ENCODE data around the gene RETSAT.
"Not testable (repeated sequence)": the region's sequence is repeated elsewhere in the genome, so short reads cannot be mapped to it uniquely, and the experiment has no call there.

The RETSAT gene

GRCh38 chr2:85354286-85355072 lies at the start of gene RETSAT, which contains the start of gene ELMOD3:
RETSAT (minus strand) TSS chr2:85354528; CDS start chr2:85354507, 21 bp downstream.
ELMOD3 (plus strand) TSS chr2:85354769; CDS start chr2:85357199, 2,430 bp downstream.
- peak; percentile 97 for DNase-seq

- no peak for DNase-seq
Measured at GRCh38 chr2:85401844-85402243, 47.5 kb upstream of the RETSAT start.

GRCh38 chr2:85401464-85401805 lies 47.1 kb upstream of the RETSAT start:
- no peak for DNase-seq

- DNase-seq = no peak
Measured at GRCh38 chr2:85400541-85401463, 46.5 kb upstream of the RETSAT start.

GRCh38 chr2:85400023-85400422 lies 45.7 kb upstream of the RETSAT start:
- DNase-seq = no peak

- DNase-seq = no peak
Measured at GRCh38 chr2:85399183-85399455, 44.8 kb upstream of the RETSAT start.

- DNase-seq = no peak
Measured at GRCh38 chr2:85398426-85399182, 44.3 kb upstream of the RETSAT start.

- DNase-seq = no peak
Measured at GRCh38 chr2:85397925-85398331, 43.6 kb upstream of the RETSAT start.

- no peak for DNase-seq
Measured at GRCh38 chr2:85396531-85397470, 42.5 kb upstream of the RETSAT start.

- no peak for DNase-seq
Measured at GRCh38 chr2:85395912-85396475, 41.7 kb upstream of the RETSAT start.

- DNase-seq = no peak
Measured at GRCh38 chr2:85394976-85395375, 40.6 kb upstream of the RETSAT start.

- DNase-seq = peak; percentile 59
Measured at GRCh38 chr2:85394261-85394681, 39.9 kb upstream of the RETSAT start.

GRCh38 chr2:85393836-85394235 lies 39.5 kb upstream of the RETSAT start:
- no peak for DNase-seq

GRCh38 chr2:85390941-85391669 lies 36.8 kb upstream of the RETSAT start:
- DNase-seq = no peak

GRCh38 chr2:85388878-85389538 lies 34.7 kb upstream of the RETSAT start:
- no peak for DNase-seq

- DNase-seq = no peak
Measured at GRCh38 chr2:85387754-85388153, 33.4 kb upstream of the RETSAT start.

- DNase-seq = no peak
Measured at GRCh38 chr2:85385746-85386145, 31.4 kb upstream of the RETSAT start.

- DNase-seq = no peak
Measured at GRCh38 chr2:85383850-85384249, 29.5 kb upstream of the RETSAT start.

GRCh38 chr2:85383151-85383550 lies 28.8 kb upstream of the RETSAT start:
- not testable (repeated sequence) for DNase-seq

GRCh38 chr2:85380048-85380447 lies 25.7 kb upstream of the RETSAT start:
- no peak for DNase-seq

- DNase-seq = no peak
Measured at GRCh38 chr2:85378257-85378656, 23.9 kb upstream of the RETSAT start.
